GM21825 (cell line): ENCODE measurements around the gene C5orf63.
"Not testable (repeated sequence)": the region's sequence is repeated elsewhere in the genome, so short reads cannot be mapped to it uniquely, and the experiment has no call there.

ENCODE experiments used
- ATAC-seq: cut with Tn5 transposase; IDR thresholded peaks from one replicate; pipeline ENCODE4 v1.9.1; 2021; ENCODE audit warnings: mild to moderate bottlenecking, moderate library complexity; ENCODE audit not compliant: unreplicated experiment

Gene C5orf63

GRCh38 chr5:127038550-127038949 lies 34.8 kb downstream of the C5orf63 start:
- no peak for ATAC-seq

GRCh38 chr5:127031863-127032232 lies 41.5 kb downstream of the C5orf63 start:
- ATAC-seq: no peak

- ATAC-seq: no peak
These were observed 42.0 kb downstream of the C5orf63 start for GRCh38 chr5:127031147-127031862.

GRCh38 chr5:127030259-127031146 lies 42.8 kb downstream of the C5orf63 start, which contains the start of gene MARCHF3:
TSS of gene MARCHF3 (minus strand) at chr5:127030558. CDS start at chr5:126918171, 112,387 bp downstream.
- ATAC-seq: peak; percentile 96

- ATAC-seq: no peak
These were observed 43.6 kb downstream of the C5orf63 start for GRCh38 chr5:127029581-127030258.

GRCh38 chr5:127028822-127029457 lies 44.4 kb downstream of the C5orf63 start:
- ATAC-seq: no peak

- no peak for ATAC-seq
These were observed 45.8 kb downstream of the C5orf63 start for GRCh38 chr5:127027539-127027938.

- no peak for ATAC-seq
These were observed 47.1 kb downstream of the C5orf63 start for GRCh38 chr5:127026166-127026565.

GRCh38 chr5:127025467-127025866 lies 47.8 kb downstream of the C5orf63 start:
- no peak for ATAC-seq

- ATAC-seq: no peak
These were observed 48.5 kb downstream of the C5orf63 start for GRCh38 chr5:127024821-127025220.

- not testable (repeated sequence) for ATAC-seq
These were observed 49.6 kb downstream of the C5orf63 start for GRCh38 chr5:127023552-127024191.

- ATAC-seq: no peak
These were observed 50.5 kb downstream of the C5orf63 start for GRCh38 chr5:127022846-127023245.

GRCh38 chr5:127019928-127020327 lies 53.4 kb downstream of the C5orf63 start:
- ATAC-seq: no peak

GRCh38 chr5:127016722-127017121 lies 56.6 kb downstream of the C5orf63 start:
- ATAC-seq: not testable (repeated sequence)

GRCh38 chr5:127015716-127016115 lies 57.6 kb downstream of the C5orf63 start:
- ATAC-seq: no peak

- no peak for ATAC-seq
These were observed 58.7 kb downstream of the C5orf63 start for GRCh38 chr5:127014573-127014972.

GRCh38 chr5:127013407-127013806 lies 59.9 kb downstream of the C5orf63 start:
- ATAC-seq: no peak

- peak; percentile 2 for ATAC-seq
These were observed 60.4 kb downstream of the C5orf63 start for GRCh38 chr5:127012916-127013315.

GRCh38 chr5:127011961-127012644 lies 61.2 kb downstream of the C5orf63 start:
- ATAC-seq: peak; percentile 79

GRCh38 chr5:127011153-127011552 lies 62.1 kb downstream of the C5orf63 start:
- ATAC-seq: no peak
